ENCODE measurements around the gene ATG10.
A peak's percentile ranks its signal among the peaks of the same experiment; 100 is the strongest.
"Not testable (repeated sequence)": the region's sequence is repeated elsewhere in the genome, so short reads cannot be mapped to it uniquely, and the experiment has no call there.

Gene ATG10

GRCh38 chr5:81971712-81972491 lies at the start of gene ATG10:
Gene ATG10 (plus strand): TSS chr5:81972023. CDS start chr5:81987571, 15,548 bp downstream.
- peak; percentile 93 for DNase-seq (ENCODE audit: insufficient read length, low spot score)
- peak; percentile 99 for FAIRE-seq

DNA sequence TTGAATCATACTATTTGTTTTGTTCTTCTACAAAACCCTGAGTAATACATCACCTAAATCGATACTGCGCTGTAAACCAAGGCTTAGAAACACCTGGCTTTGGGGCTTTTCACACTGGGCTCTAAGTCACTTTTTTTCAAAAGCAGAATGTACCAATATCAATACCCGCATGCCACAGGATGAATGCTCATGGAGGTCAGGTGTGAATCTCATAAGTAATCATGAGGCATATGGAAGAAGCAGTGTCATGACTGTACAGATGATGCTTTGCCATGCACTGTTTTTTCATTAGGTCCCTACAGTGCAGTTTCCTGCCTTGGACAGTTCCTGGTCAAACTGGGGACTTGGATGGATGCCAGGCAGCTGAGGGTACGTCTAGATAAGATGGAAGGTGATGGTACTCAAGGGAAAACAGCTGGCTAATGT lies 49.0 kb upstream of the ATG10 start:
- FAIRE-seq (no peak), DNase-seq (ENCODE audit: insufficient read length, low spot score) (no peak)

GRCh38 chr5:81924442-81924841 lies 47.4 kb upstream of the ATG10 start:
- FAIRE-seq (no peak), DNase-seq (ENCODE audit: insufficient read length, low spot score) (no peak)

- FAIRE-seq, result no peak
- DNase-seq (ENCODE audit: insufficient read length, low spot score), result no peak
Measured at GRCh38 chr5:81925009-81925408, 46.8 kb upstream of the ATG10 start.

- FAIRE-seq (no peak), DNase-seq (ENCODE audit: insufficient read length, low spot score) (no peak)
Measured at GRCh38 chr5:81925981-81926380, 45.8 kb upstream of the ATG10 start.

DNA sequence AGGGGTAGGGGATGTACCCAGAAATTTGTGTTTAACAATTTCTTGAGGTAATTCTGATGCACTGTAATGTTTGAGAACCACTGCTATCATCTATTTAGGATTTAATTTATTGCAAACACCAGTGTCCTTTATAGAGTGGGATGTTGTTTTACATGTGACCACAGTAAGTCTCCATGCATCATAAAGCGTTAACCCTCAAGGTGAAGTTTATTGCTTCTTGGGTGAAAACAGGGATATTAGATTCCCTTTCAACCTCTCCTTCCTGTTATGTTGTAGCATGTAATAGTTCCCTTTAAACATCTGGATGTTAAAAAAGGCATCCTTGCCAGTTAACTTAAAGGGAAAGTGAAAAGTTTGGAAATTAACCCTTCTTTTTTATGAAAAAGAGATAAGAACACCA lies 35.8 kb upstream of the ATG10 start:
- DNase-seq (ENCODE audit: insufficient read length, low spot score) (no peak), FAIRE-seq (no peak)

GRCh38 chr5:81936750-81937149 lies 35.1 kb upstream of the ATG10 start:
- DNase-seq (ENCODE audit: insufficient read length, low spot score), result no peak
- no peak for FAIRE-seq

- FAIRE-seq, result no peak
- no peak for DNase-seq (ENCODE audit: insufficient read length, low spot score)
Measured at GRCh38 chr5:81942746-81943145, 29.1 kb upstream of the ATG10 start.

GRCh38 chr5:81948349-81948748 lies 23.5 kb upstream of the ATG10 start:
- no peak for FAIRE-seq

DNA sequence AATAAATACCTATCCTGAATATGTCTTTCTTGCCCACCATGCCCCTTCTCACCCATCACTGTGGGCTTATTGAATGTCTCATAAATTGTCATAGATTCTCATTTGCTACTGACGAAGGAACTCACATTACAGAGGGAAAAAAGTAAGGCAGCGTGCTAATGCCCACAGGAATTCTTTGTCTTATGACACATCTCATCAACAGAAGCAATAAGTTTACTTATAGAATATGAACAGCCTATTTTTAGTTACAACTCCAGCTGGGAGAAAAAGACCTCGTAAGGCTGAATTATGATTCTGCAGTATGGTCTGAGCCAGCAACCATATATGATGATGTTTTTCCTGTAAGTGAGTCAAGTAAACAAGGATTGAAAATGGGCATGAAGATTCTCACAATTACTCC lies 22.4 kb upstream of the ATG10 start:
- DNase-seq (ENCODE audit: insufficient read length, low spot score) (no peak), FAIRE-seq (no peak)

More at GRCh38 chr5:81948349-81948748, 23.5 kb upstream of the ATG10 start:
- no peak for DNase-seq (ENCODE audit: insufficient read length, low spot score)

- DNase-seq (ENCODE audit: insufficient read length, low spot score), result no peak
- FAIRE-seq, result no peak
Measured at GRCh38 chr5:81950996-81951395, 20.8 kb upstream of the ATG10 start.

- FAIRE-seq; DNase-seq (ENCODE audit: insufficient read length, low spot score): not testable (repeated sequence)
Measured at GRCh38 chr5:81954796-81955195, 17.0 kb upstream of the ATG10 start.

GRCh38 chr5:81958129-81958528 lies 13.7 kb upstream of the ATG10 start:
- DNase-seq (ENCODE audit: insufficient read length, low spot score); FAIRE-seq: not testable (repeated sequence)

GRCh38 chr5:81961651-81962440 lies 10.0 kb upstream of the ATG10 start:
- FAIRE-seq (no peak), DNase-seq (ENCODE audit: insufficient read length, low spot score) (no peak)

GRCh38 chr5:81963544-81963943 lies 8.3 kb upstream of the ATG10 start:
- FAIRE-seq (no peak), DNase-seq (ENCODE audit: insufficient read length, low spot score) (no peak)

GRCh38 chr5:81965524-81965923 lies 6.3 kb upstream of the ATG10 start:
- DNase-seq (ENCODE audit: insufficient read length, low spot score) (no peak), FAIRE-seq (no peak)

DNA sequence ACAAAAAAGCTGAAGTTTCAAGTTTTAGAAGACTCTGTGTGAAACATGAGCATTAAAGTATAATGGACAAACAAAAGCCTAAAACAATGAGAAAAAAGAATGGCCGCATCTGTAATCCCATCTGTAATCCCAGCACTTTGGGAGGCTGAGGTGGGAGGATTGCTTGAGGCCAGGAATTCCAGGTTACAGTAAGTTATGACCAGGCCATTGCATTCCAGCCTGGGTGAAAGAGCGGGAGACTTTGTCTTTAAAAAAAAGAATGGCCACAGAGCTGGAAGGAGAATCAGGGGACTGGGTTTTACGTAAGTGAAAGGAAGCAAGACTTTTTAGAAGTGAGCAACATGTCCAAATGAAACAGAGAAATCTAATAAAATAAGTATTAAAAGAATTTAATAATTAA lies 2.6 kb upstream of the ATG10 start:
- FAIRE-seq, result no peak

DNA sequence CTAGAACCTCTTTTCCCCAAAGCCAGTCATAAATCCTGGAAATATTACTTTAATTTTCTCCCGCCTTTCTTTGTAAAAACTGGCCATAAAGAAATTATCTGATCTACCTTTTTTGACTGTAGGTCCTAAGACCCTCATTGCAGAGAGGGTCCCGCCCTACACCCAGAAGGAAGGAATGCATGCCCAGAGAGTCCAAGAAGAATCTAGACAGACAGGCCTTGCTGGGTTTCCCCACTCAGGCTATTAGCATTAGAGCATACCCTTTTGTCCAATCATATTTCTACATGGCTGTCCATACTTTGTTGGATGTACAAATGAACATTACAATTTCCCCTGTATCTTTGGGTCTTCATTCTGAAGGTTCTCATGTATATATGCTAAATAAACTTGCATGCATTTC lies 1.9 kb upstream of the ATG10 start:
- no peak for FAIRE-seq
- no peak for DNase-seq (ENCODE audit: insufficient read length, low spot score)

More for the DNA sequence above, 2.6 kb upstream of the ATG10 start:
- no peak for DNase-seq (ENCODE audit: insufficient read length, low spot score)

DNA sequence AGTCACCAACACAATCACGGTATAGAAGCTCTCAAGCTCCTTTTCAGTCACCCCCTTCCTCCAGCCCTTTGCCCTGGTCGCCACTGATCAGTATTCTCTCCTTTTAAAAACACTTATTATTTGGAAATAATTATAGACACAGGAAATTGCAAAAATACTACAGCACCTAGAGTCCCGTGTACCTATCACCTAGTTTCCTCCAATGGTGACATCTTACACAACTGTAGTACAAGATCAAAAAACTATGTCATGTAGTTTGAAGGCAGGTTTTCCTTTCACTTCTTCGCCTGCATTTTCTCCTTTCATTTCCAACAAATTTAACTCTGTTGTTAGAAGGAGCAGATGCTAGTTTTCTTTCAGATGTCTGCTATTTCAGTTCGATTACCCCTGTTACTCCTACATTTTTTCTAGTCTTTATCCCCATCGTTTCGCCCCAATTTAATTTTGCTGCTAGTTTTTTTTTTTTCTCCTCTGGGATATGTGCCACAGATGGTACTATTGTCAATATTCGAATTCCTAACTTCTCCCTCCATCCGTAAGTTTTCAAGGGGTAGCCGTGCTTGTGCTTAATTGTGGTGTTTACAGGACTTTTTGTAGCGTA lies 612 bp upstream of the ATG10 start:
- FAIRE-seq, result no peak
- DNase-seq (ENCODE audit: insufficient read length, low spot score), result peak; percentile 39

DNA sequence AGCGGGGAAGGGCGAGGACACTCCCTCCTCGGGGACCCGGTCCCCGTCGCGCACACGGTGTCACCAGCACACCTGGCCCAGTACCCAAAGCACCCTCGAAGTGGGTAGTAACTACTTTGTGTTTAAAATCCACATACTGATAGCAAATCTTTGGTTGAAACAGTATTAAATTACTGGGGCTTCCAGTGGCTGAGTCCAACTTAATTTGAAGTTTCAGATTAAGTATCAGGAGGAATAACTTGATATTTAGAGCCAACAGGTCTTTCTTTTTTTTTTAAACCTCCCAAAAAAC lies 615 bp downstream of the ATG10 start:
- FAIRE-seq, result no peak

DNA sequence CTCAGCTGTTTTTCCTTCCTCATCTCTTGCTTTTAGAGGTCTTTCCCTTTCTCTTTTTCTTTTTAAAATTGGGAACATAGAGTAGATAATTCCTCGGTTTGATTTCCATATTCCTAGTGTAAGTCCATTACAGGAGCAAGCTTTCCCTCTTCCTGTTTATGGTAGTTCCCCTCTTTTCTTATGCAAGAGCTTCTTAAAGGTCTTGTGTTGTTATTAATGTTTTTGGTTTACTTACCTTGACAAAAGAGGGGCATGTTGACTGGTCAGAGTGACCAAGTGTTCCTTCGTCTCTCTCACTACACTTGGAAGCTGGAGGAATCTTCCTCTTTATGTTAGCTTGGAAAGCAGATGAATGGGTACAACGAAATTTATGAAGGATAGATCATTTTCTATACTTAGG lies 8.3 kb downstream of the ATG10 start:
- no peak for DNase-seq (ENCODE audit: insufficient read length, low spot score)
- FAIRE-seq, result no peak

More for the DNA sequence above, 615 bp downstream of the ATG10 start:
- DNase-seq (ENCODE audit: insufficient read length, low spot score), result no peak
